ENCODE data around the gene MYH11. TPM values are rescaled to one million over a fixed set of nuclear protein-coding genes. Genes with fewer than 3 reads are reported as not detected.
A peak's percentile ranks its signal among the peaks of the same experiment; 100 is the strongest.
"Not testable (repeated sequence)": the region's sequence is repeated elsewhere in the genome, so short reads cannot be mapped to it uniquely, and the experiment has no call there.

The MYH11 gene
- total RNA-seq, 8 experiments from 2014 or later, result 0.05 to 5.0 (median 1.7) TPM

DNA sequence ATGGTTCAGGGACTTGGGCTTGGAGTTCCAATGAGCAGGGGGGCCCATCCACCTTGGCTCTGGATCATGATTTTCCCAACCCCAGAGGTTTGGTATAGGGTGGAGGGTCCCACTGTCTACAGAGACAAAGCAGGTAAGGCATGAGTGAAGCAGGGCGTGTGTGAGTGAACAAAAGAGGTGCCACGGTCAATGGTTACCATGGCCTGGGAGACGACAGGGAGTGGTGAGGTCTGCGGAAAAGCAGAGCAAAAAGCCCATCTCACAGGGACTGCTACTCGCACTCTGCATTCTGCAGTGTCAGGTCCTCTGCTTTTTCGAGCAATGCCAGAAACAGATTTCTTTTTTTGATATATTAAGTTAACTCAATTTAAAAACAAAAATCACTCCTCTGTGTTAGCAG, 24.6 kb downstream of the MYH11 start:
- no peaks in the 10 kb centered on the region for H3K4me1 ChIP-seq (replicated peaks in 1 of 2)
- H3K4me3 ChIP-seq, result no peak overlapping the region
- ATAC-seq (replicated peaks in 6 of 8), result no peak
- in situ Hi-C loops (cut with MboI; ENCODE audit: low pct_unique_long_range_greater_than_20kb in 2 of 9, low sequenced_read_pairs in 9 of 9, unreplicated experiment in 9 of 9), result no loop called here
- H3K27ac ChIP-seq, result no peak overlapping the region
- WGBS, 10 experiments, result 51 to 100% (median 80%) methylated on average over 1 to 5 of the region's 6 CpGs; no CpG with 5 or more reads in 3 of the 10 experiments

DNA sequence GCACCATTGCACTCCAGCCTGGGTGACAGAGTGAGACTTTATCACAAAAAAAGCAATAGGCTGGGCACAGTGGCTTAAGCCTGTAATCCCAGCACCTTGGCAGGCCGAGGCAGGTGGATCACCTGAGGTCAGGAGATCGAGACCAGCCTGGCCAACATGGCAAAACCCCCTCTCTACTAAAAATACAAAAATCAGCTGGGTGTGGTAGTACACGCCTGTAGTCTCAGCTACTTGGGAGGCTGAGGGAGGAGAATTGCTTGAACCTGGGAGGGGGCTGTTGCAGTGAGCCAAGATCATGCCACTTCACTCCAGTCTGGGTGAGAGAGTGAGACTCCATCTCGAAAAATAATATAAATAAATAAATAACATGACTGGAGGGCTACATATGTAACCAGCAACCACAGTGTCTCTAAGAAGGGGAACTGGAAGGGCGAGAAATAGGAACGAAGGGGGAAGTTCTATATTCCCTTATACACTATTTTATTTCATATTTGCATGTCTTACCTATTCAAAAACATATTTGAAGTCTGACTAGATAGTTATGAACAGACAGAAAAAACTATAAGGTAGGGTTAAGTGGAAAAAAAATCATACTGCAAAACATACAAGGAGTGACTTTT, 25.9 kb downstream of the MYH11 start:
- 0 to 92% (median 57%) methylated on average over 1 to 4 of the region's 6 CpGs; no CpG with 5 or more reads in 2 of the 10 experiments for WGBS, 10 experiments
- ATAC-seq (replicated peaks in 6 of 8), result no peak
- no peaks in the 10 kb centered on the region for H3K4me1 ChIP-seq (replicated peaks in 1 of 2)
- H3K4me3 ChIP-seq, result no peak overlapping the region
- in situ Hi-C loops (cut with MboI; ENCODE audit: low pct_unique_long_range_greater_than_20kb in 2 of 9, low sequenced_read_pairs in 9 of 9, unreplicated experiment in 9 of 9), result no loop called here
- H3K27ac ChIP-seq, result no peak overlapping the region

DNA sequence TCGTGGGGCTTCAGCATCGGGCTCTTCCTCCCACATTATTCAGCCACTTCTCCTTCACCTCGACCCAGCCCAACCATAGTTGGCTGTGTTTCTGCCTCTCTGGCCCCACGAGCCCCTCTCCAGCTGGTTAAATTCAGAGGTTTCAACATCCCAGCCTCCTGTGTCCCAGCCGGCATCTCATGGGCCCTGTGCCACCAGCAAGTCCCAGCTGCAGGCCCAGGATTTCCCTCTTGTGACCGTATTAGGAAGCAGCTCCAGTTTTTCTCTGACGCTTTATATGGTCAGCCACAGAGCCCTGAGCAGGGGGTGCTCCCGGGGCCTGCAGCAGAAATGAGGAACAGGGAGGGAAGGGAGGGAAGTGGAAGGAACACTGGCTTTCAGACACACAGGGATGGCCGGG, 27.4 kb downstream of the MYH11 start:
- Histone ChIP-seq H3K27ac (no peak overlapping the region), H3K4me1 (replicated peaks in 1 of 2) (no peaks in the 10 kb centered on the region), H3K4me3 (no peak overlapping the region)
- peak in 1 of 8 experiments; percentile 63 for ATAC-seq (replicated peaks in 6 of 8)
- WGBS, 10 experiments, result 0 to 80% (median 44%) methylated on average over 1 to 7 of the region's 9 CpGs; no CpG with 5 or more reads in 4 of the 10 experiments
- in situ Hi-C loops (cut with MboI; ENCODE audit: low pct_unique_long_range_greater_than_20kb in 2 of 9, low sequenced_read_pairs in 9 of 9, unreplicated experiment in 9 of 9), result no loop called here

DNA sequence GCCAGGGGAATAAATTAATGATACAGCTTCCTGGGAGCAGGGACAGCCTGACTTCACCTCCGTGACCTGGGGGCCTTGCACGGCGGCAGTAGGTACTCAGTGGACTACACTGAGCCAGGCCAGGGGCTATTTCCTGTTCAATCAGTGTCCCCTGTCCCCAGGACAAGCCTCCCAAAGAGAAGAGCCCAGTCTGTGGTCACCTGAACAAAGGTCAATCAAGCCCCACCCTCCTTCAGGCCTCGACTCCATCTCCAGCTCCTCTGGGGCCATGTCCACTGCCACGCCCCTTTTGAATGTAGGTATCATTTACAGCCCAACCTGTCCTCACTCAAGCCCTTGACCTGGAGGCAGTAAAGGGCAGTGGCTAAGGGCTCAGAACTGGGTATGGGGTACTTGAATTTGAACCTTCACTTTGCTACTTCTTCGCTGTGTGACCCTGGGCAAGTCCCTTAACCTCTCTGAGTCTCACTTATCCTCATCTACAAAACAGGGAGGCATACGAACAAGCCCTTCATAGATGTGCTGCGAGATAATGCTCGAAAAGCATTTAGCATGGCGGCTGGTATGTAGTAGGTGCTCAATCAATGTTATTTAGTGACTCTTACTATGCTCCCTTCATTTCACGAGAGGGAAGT, 29.0 kb downstream of the MYH11 start:
- no peak for ATAC-seq (replicated peaks in 6 of 8)
- in situ Hi-C loops (cut with MboI; ENCODE audit: low pct_unique_long_range_greater_than_20kb in 2 of 9, low sequenced_read_pairs in 9 of 9, unreplicated experiment in 9 of 9), result no loop called here
- Histone ChIP-seq H3K4me3 (no peak overlapping the region), H3K4me1 (replicated peaks in 1 of 2) (no peaks in the 10 kb centered on the region), H3K27ac (no peak overlapping the region)
- WGBS, 10 experiments, result 76 to 100% (median 90%) methylated on average over 1 to 6 of the region's 11 CpGs; no CpG with 5 or more reads in 1 of the 10 experiments

DNA sequence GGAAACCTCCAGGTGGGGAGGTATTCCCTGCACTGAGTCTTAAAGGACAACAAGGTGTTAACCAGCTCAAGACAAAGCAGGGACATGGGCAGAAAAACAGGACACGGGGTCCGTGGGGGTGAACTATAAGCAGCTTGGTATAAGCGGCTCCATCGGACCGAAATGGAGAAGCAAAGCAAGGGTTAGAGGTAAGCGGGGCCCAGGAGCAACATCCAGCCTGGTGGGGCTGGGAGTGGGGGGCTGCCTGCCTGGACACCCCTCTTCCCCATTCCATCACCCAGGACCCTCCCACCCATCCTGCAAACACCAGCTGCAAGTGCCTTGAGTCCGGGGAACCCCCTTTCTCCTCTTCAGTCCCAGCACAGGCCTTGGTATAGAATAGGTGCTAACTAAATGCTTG, 29.5 kb downstream of the MYH11 start:
- 80 to 100% (median 95%) methylated on average over 1 to 6 of the region's 7 CpGs; no CpG with 5 or more reads in 5 of the 10 experiments for WGBS, 10 experiments
- H3K27ac ChIP-seq, result no peak overlapping the region
- ATAC-seq (replicated peaks in 6 of 8), result no peak
- H3K4me1 ChIP-seq (replicated peaks in 1 of 2), result no peaks in the 10 kb centered on the region
- in situ Hi-C loops (cut with MboI; ENCODE audit: low pct_unique_long_range_greater_than_20kb in 2 of 9, low sequenced_read_pairs in 9 of 9, unreplicated experiment in 9 of 9), result no loop called here
- H3K4me3 ChIP-seq, result no peak overlapping the region

DNA sequence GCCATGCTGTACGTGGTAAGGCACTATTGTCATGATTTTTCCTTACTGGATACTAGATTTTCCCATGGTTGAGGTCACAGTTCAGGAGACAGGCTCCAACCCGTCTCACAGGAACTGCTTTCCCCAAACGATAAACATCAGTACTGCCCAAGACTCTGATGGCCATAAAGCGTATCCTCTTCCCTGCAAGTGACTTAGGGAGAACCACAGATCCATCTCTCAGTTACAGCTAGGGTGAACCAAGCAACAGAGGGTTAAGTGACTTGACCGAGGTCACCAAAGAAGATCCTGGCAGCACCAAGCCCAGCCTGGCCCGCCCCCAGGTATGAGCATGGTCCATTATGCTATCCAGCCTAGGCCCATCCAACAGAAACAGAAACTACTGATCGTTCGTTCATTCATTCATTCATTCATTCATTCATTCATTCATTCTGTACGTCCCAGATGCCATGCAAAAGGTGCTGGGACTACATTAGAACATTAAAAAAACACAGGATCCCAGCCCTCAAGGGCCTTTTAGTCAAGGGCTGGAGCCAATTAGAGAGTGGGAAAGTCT, 31.0 kb downstream of the MYH11 start:
- H3K27ac ChIP-seq, result no peak overlapping the region
- in situ Hi-C loops (cut with MboI; ENCODE audit: low pct_unique_long_range_greater_than_20kb in 2 of 9, low sequenced_read_pairs in 9 of 9, unreplicated experiment in 9 of 9), result no loop called here
- ATAC-seq (replicated peaks in 6 of 8), result no peak
- 0 to 84% (median 79%) methylated on average over 1 to 7 of the region's 9 CpGs for WGBS, 10 experiments
- H3K4me1 ChIP-seq (replicated peaks in 1 of 2), result no peaks in the 10 kb centered on the region
- no peak overlapping the region for H3K4me3 ChIP-seq

DNA sequence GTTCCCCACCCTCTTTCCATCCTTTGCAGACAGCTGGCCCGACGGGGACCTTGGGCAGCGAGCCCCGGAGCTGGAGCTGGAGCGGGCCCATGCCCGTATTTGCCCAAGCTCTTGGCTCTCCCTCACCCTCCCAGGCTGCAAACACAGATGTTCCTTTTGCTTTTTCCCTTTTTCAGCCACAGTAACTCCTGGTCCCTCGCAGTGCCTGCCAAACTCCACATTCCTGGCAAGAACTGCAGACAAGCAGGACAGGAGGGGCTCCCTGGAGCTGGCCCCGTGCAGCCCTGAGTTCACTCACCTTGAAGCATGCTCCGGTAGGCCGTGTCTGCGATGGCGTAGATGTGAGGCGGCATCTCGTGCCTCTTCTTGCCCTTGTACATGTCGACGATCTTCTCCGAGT, 33.9 kb downstream of the MYH11 start:
- WGBS, 10 experiments, result 11 to 80% (median 57%) methylated on average over 2 to 9 of the region's 17 CpGs; no CpG with 5 or more reads in 5 of the 10 experiments
- Histone ChIP-seq H3K4me1 (replicated peaks in 1 of 2) (no peaks in the 10 kb centered on the region), H3K4me3 (no peak overlapping the region), H3K27ac (no peak overlapping the region)
- in situ Hi-C loops (cut with MboI; ENCODE audit: low pct_unique_long_range_greater_than_20kb in 2 of 9, low sequenced_read_pairs in 9 of 9, unreplicated experiment in 9 of 9), result no loop called here
- no peak for ATAC-seq (replicated peaks in 6 of 8)

DNA sequence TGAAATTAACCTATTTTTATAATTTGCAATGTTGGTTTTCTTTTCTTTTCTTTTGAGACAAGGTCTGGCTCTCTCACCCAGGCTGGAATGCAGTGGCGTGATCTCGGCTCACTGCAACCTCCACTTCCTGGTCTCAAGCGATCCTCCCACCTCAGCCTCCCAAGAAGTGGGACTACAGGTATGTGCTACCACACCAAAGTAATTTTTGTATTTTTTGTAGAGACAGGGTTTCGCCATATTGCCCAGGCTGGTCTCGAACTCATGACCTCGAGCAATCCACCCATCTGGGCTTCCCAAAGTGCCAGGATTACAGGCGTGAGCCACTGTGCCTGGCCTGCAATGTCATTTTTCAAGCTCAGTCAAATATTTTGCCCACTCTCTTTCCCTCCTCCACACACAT, 36.0 kb downstream of the MYH11 start:
- Histone ChIP-seq H3K27ac (no peak overlapping the region), H3K4me3 (no peak overlapping the region), H3K4me1 (replicated peaks in 1 of 2) (no peaks in the 10 kb centered on the region)
- in situ Hi-C loops (cut with MboI; ENCODE audit: low pct_unique_long_range_greater_than_20kb in 2 of 9, low sequenced_read_pairs in 9 of 9, unreplicated experiment in 9 of 9), result no loop called here
- ATAC-seq (replicated peaks in 6 of 8), result no peak
- 77 to 100% (median 80%) methylated on average over 1 to 7 of the region's 7 CpGs; no CpG with 5 or more reads in 3 of the 10 experiments for WGBS, 10 experiments

DNA sequence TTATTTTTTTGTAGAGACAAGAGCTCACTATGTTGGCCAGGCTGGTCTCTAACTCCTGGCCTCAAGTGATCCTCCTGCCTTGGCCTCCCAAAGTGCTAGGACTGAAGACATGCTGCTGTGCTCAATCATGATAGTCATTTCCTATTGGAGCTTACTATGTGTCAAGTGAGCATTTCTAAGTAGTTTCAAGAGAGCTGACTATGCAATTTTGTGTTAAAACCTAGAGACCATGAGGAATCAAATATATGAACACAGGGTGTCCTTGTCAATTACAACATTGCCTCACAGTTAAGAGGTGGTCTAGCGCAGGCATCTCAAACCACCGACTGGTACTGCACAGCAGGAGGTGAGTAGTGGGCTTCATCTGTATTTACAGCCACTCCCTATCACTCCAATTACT, 37.8 kb downstream of the MYH11 start:
- WGBS, 10 experiments, result 78% methylated on average over 2 of the region's 2 CpGs; no CpG with 5 or more reads in 9 of the 10 experiments
- no peaks in the 10 kb centered on the region for H3K4me1 ChIP-seq (replicated peaks in 1 of 2)
- no peak overlapping the region for H3K4me3 ChIP-seq
- no peak overlapping the region for H3K27ac ChIP-seq
- in situ Hi-C loops (cut with MboI; ENCODE audit: low pct_unique_long_range_greater_than_20kb in 2 of 9, low sequenced_read_pairs in 9 of 9, unreplicated experiment in 9 of 9), result no loop called here
- no peak for ATAC-seq (replicated peaks in 6 of 8)

DNA sequence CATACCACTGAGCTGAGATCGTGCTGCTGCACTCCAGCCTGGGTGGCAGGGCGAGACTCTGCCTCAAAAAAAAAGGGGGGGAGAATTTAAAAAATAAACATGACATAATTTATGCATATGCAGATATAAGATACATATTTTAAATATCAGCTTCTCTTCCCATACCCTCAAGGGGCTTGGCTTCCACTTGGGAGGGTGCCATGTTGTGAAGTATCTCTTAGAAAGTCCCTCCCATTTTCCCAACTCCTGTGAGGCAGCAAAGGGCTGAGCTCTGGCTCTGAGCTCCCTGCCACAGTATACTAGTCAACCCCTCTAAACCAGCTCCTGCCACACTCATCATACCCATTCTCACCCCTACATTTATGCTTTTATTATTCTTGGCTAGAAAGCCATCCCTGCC, 39.4 kb downstream of the MYH11 start:
- Histone ChIP-seq H3K4me3 (no peak overlapping the region), H3K27ac (no peak overlapping the region), H3K4me1 (replicated peaks in 1 of 2) (no peaks in the 10 kb centered on the region)
- 20 to 86% (median 48%) methylated on average over 1 to 2 of the region's 2 CpGs; no CpG with 5 or more reads in 6 of the 10 experiments for WGBS, 10 experiments
- ATAC-seq (replicated peaks in 6 of 8), result no peak
- in situ Hi-C loops (cut with MboI; ENCODE audit: low pct_unique_long_range_greater_than_20kb in 2 of 9, low sequenced_read_pairs in 9 of 9, unreplicated experiment in 9 of 9), result no loop called here

DNA sequence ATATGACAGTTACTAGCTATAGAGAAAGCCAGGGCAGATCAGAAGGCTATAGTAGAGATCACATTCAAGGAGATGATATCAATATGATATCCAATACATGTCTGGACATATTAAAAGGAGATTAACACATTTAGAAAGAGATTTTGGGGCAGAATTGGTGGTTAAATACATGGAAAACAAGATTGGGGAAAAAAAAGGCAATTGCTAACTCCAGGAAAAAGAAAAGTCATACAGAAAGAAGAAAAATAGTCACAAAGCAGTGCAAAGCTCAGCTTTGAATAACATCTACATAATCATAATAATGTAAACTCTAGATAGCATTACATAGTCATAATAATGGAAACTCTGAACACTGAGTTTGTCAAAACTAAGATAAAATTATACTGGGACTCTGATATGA, 40.6 kb downstream of the MYH11 start:
- Histone ChIP-seq H3K4me3 (no peak overlapping the region), H3K4me1 (replicated peaks in 1 of 2) (no peaks in the 10 kb centered on the region), H3K27ac (no peak overlapping the region)
- in situ Hi-C loops (cut with MboI; ENCODE audit: low pct_unique_long_range_greater_than_20kb in 2 of 9, low sequenced_read_pairs in 9 of 9, unreplicated experiment in 9 of 9), result no loop called here
- ATAC-seq (replicated peaks in 6 of 8), result no peak

DNA sequence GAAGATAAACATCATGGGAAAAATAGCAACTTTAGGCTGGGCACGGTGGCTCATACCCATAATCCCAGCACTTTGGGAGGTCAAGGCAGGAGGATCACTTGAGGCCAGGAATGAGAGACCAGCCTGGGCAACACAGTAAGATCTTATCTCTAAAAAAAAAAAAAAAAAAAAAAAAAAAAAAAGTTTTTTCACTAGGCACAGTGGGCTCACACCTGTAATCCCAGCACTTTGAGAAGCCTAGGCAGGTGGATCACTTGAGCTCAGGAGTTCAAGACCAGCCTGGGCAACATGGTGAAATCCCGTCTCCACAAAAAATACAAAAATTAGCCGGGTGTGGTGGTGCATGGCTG, 44.5 kb downstream of the MYH11 start:
- WGBS, 10 experiments, result 0 to 93% (median 44%) methylated on average over 1 to 2 of the region's 3 CpGs; no CpG with 5 or more reads in 6 of the 10 experiments
- H3K27ac ChIP-seq; H3K4me3 ChIP-seq; in situ Hi-C loops (cut with MboI; ENCODE audit: low pct_unique_long_range_greater_than_20kb in 2 of 9, low sequenced_read_pairs in 9 of 9, unreplicated experiment in 9 of 9); H3K4me1 ChIP-seq (replicated peaks in 1 of 2); ATAC-seq (replicated peaks in 6 of 8): not testable (repeated sequence)

DNA sequence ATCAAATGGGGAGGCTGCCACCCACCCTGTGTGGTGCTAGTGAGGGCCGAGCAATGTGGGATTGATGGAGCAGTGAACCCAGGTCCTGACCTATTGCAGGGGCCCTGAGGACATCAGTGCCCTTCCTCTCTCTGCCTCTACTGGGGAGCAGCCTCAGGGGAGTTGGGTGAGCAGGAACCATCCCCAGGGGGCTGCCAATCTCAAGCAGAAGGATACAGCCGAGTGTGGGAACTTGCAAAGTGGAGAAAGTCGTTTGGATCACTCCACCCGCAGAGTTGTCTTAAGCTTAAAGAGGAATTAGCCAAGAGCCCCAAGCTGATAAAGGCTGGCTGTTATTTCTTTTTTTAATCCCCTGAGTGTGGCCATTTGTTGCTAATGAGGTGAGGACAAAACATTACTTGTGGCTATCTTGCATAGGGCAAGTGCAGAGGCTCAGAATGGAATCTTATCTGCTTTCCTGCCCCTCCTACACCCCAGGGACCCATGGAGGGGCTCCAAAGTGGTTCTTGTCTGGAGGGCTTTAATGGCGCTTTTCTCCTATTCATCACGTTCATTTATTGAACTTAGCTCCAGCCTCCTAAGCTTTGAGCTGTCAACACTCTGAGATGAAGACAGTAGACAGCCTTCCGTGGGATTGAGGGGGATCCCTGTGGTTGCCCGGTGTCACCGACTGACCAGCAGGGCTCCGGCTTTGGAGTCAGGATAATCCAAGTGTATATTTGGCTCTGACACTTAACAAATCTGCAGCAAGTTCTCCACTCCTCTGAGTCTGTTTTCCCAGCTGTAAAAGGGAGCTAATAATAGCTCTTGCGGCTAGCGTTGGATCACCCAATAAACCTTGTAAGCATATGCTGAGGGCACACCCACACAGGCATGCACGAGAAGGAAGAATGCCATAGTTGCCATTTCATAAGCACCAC, 45.1 kb downstream of the MYH11 start:
- whole genome bisulfite sequencing, 10 experiments, result 0 to 85% (median 22%) methylated on average over 2 to 12 of the region's 13 CpGs; no CpG with 5 or more reads in 2 of the 10 experiments
- in situ Hi-C loops (cut with MboI; ENCODE audit: low pct_unique_long_range_greater_than_20kb in 2 of 9, low sequenced_read_pairs in 9 of 9, unreplicated experiment in 9 of 9), result no loop called here
- Histone ChIP-seq H3K4me1 (replicated peaks in 1 of 2) (no peaks in the 10 kb centered on the region), H3K27ac (no peak overlapping the region), H3K4me3 (no peak overlapping the region)
- ATAC-seq (replicated peaks in 6 of 8), result peak in 3 of 8 experiments; percentile 97 to 98 (median 97)

Measured in motor neuron (in vitro differentiated cells).